Activated T-helper 1 cell treated with anti-CD3 and anti-CD28 coated beads, Interleukin-2, amount 50 U/mL, for 16 hours (primary cell): ENCODE measurements around the gene ARL14EP.

ENCODE experiments used
- DNase-seq, 2 donors: peaks; one replicate each; pipeline ENCODE4 v3.0.0-alpha.2; 2020; ENCODE audit warnings: low read depth in 1 of 2, low spot score in 1 of 2

The ARL14EP gene

GRCh38 chr11:30377347-30377746 is 54.4 kb downstream of the ARL14EP start:
- DNase-seq, result no peak

- no peak for DNase-seq
Observed at GRCh38 chr11:30380846-30381245, 57.9 kb downstream of the ARL14EP start.

- no peak for DNase-seq
Observed at GRCh38 chr11:30381879-30382278, 59.0 kb downstream of the ARL14EP start.
